Activated CD4-positive, alpha-beta T cell treated with anti-CD3 and anti-CD28 coated beads, Interleukin-10, Interleukin-2, amounts not matched to agents 100 ng/mL and 50 ng/mL, durations not matched to agents 16 hours and 8 hours (primary cell): ENCODE results near the gene KIAA1671.
A peak's percentile ranks its signal among the peaks of the same experiment; 100 is the strongest.
"Not testable (repeated sequence)": the region's sequence is repeated elsewhere in the genome, so short reads cannot be mapped to it uniquely, and the experiment has no call there.

Source experiments
- DNase-seq: peaks from one replicate; pipeline ENCODE4 v3.0.0-alpha.2; 2020

KIAA1671 gene

GRCh38 chr22:25177226-25177625, 224.7 kb downstream of the KIAA1671 start:
- no peak for DNase-seq

DNA sequence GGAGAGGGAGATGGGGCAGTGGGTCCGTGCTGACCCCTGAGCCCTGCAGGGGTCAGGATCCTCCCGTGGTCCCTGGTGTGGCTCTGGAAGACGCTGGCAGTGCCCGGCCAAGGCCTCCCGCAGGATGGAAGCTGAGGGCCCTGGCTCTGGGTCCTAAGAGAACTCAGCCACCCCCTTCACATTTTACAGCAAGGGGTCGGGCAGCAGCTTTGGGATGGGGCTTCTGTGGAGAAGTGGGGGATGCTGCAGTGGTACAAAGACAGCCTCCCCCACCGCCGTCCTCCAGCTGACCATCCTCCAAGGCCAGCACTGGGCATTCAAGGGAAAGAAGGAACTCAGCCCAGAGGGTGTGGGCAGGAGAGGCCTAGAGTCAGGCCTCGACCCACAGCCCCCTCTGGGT, 225.4 kb downstream of the KIAA1671 start:
- no peak for DNase-seq

- not testable (repeated sequence) for DNase-seq
Measured at GRCh38 chr22:25178348-25178747, 225.8 kb downstream of the KIAA1671 start.

DNA sequence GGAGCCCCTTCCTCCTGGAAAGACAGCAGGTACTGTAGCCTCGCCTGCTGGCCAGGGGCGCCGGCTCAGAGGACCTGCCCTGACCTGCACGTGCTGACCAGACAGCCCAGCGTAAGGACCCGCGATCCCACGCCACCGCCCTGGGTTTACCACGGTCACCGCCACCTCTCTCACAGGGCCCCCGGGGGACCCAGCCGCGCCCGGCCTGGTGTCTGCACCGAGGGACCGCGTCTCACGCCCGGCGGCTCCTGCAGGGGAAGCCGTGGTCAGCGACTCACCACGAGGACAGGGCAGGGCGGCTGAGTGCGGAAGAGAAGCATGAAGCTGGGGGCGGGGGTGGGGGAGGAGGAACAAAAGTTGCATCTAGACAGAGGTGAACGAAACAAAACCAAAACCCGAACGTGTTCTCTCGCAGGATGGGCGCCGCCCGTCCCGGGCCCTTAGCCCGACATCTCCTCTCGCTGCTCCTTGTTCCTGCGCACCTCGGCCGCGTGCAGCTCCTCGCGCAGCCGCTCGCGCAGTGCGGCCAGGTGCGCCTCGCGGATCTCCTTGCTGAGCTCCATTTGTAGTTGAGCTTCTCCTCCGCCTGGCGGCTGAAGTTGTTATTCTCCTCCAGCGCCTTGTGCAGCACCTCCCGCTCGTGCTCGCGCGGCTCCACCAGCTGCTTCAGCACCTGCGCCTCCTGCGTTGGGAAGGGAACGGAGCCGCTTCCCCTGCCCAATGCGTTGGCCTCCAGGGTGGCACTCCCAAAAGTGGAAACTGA, 226.5 kb downstream of the KIAA1671 start:
- not testable (repeated sequence) for DNase-seq

GRCh38 chr22:25182131-25183110, 229.9 kb downstream of the KIAA1671 start:
- DNase-seq, result no peak

GRCh38 chr22:25183949-25184619, 231.6 kb downstream of the KIAA1671 start:
- DNase-seq, result no peak

DNA sequence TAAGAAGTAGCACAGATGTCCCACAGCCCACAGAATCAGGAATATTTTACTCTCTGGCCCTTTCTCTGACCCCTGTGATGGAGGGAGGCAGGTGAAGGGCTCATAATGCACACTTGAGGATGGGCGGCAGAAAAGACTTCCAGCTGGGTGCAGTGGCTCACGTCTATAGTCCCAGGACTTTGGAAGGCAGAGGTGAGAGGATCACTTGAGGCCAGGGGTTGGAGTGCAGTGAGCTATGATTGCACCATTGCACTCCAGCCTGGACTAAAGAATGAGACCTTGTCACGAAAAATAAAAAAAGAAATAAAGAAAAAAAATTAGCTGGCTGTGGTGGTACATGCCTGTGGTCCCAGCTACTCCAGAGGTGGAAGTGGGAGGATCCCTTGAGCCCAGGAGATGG, 233.6 kb downstream of the KIAA1671 start:
- no peak for DNase-seq

GRCh38 chr22:25187469-25187868, 235.0 kb downstream of the KIAA1671 start:
- DNase-seq, result no peak

GRCh38 chr22:25192406-25192805, 239.9 kb downstream of the KIAA1671 start:
- no peak for DNase-seq

GRCh38 chr22:25193130-25193529, 240.6 kb downstream of the KIAA1671 start:
- no peak for DNase-seq

DNA sequence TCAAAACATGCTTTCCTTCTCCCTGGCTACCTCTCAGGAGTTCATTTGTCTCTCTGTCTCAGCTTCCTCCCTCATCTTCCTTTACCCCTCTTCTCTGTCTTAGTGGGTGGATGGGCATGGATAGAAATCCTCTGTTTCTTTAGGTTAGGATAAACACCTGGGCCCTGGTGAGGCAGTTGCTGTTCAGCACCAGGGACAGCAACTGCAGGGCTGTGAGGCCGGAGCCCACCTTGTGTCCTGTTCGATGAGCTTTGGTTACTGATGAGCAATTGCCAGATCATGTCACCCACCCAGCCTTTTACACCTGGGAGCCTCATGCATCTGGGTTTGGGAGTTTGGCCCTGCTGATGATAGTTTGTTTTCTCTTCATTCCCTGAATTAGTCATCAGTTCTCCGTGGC, 241.0 kb downstream of the KIAA1671 start:
- DNase-seq, result no peak

- DNase-seq, result no peak
Measured at GRCh38 chr22:25196326-25196725, 243.8 kb downstream of the KIAA1671 start.

DNA sequence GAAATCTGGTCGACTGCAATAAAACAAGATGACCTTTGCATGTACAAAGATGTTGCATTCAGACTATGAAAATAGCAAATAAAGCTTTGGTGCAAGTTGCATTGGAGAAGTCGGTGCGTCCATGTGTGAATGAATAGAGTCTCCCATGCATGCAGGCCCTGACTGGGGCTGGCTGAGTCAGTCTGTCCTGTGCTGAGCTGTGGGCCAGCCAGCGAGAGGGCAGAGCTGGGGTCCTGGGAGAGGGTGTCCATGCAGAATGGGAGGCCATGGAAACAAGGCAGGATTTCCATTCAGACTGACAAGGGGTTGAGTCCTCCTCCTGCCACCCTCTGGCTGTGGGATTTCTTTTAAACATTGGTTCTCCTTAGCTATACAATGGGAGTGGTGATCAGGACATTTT, 244.8 kb downstream of the KIAA1671 start:
- DNase-seq, result no peak

DNA sequence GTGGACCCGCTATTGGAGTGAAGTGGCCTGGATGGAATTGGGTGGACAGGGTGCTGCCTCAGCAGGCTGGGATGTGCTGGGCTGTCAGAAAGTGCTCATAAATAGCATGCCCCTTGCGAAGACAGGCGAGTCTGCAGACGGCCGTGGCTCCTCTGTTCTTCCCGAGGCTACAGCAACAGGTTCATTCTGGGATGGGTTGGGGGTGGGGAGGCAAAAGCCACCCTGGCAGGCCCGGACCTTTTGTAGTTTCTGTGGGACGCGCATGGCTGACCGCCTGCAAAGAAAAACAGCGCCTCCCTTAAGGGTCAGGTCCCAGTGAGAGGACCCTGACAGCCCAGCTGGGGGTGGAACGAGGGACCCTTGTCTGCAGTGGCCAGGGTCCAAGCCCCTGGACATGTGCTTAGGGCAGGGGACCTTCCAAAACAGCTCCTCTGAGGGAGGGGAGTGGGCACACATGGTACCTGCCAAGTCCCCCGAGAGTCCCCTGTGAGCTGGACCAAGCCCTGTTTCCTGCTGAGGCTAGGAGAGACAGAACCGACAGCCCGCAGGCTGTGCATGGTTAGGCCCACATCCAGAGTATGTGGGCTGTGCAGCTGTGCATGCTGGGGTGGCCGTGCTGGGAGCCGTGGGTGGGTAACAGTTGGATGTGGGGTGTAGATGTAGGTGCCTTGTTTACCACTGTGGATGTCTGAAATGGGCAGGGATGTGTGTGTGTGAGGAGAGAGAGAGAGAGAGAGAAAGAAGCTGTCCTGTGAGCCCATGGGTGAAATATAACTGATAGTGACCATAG, 247.4 kb downstream of the KIAA1671 start, which contains the start of gene CRYBB3:
CRYBB3 (plus strand) TSS at position 128 of the 790 bp plus-strand sequence. CDS start 1,539 bp downstream, outside the sequence.
- no peak for DNase-seq

DNA sequence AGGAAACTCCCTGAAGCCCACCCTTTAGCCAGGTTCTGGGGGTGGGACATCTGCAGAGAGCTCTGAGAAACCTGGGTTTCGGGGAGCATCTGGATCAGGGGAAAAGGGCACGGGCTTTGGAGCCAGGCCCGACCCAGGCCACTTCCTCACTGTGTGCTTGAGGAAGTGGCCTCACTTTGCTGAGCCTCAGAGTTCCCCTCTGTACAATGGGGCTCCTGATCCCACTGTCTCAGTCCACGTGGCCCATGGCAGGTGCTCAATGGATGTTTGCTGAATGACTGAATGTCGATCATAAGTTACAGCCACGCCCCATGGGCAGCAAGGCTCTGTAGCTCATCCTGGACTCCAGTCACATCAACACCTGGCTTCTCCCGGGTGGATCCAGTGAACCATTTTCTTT, 248.5 kb downstream of the KIAA1671 start:
- no peak for DNase-seq

DNA sequence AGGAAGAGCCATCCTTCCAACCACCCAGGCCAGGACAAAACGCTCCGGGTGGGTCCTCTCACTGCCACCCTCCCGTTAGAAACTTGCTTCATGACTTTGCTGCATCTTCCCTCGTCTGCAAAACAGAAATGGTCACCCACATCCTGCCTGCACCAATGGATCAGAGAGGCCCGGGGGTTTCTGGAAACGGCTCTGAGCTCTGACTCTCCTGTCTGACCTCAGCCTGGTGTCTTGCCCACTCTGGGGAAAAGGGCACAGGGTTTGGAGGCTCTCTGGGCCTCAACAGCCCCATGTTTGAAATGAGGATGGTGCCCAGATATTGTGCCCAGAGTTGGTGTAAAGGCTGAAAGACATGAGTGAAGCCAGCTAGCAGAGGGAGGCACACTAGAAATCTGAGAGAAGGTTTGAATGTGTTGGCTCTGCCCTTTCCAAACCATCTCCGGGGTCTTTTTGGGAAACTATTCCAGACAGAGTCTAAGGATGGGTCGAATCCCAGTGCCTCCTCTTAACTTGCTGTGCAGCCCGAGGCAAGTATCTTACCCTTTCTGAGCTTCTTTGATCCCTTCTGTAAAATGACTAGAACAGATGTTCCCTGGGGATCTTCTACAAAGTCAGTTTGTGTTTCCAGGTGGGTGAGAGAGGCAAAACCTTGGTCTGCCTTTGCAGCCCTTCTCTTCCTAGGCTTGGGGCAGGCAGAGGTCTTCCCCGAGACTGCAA, 249.2 kb downstream of the KIAA1671 start:
- no peak for DNase-seq

- DNase-seq, result peak; percentile 71
Measured at GRCh38 chr22:25202290-25202921, 249.9 kb downstream of the KIAA1671 start.

DNA sequence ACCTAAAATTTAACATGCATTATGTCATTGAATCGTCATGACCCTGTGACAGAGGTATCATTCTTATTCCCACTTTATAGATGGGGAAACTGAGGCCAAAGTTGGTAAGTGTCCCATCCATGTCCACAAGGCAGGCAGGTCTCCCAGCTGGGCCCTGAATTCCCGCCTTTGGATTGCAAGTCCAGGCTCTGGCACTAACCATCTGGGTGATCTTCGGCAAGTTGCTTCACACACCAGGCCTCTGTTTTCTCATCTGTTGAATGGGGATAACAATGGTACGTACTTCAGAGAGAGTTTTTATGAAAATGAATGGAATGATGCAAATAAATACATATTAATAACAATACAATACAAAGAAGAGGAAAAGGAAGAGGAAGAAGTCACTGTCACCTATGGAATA, 250.6 kb downstream of the KIAA1671 start:
- DNase-seq, result no peak

DNA sequence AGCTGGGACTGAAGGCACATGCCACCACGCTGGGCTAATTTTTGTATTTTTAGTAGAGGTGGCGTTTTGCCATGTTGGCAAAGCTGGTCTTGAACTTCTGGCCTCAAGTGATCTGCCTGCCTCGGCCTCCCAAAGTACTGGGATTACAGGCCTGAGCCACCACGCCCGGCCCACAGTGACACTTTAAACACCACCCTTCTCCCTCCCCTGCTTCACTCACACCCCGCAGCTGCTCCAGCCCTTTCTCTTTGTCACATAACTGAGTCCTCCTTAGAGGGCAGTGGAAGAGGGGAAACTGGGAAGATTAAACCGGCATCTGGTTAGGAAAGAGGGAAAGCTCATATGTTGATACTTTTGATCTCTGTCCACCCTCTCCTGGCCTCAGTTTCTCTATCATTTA, 252.0 kb downstream of the KIAA1671 start:
- not testable (repeated sequence) for DNase-seq

- DNase-seq, result no peak
Measured at GRCh38 chr22:25205847-25206246, 253.3 kb downstream of the KIAA1671 start.

GRCh38 chr22:25206998-25207397, 254.5 kb downstream of the KIAA1671 start:
- no peak for DNase-seq
